Measurements from ENCODE around the gene MTHFSD. TPM values are rescaled to one million over a fixed set of nuclear protein-coding genes. Genes with fewer than 3 reads are reported as not detected.

Gene MTHFSD
- total and polyA plus RNA-seq, 2 donors (not counting 3 experiments of a cell fraction or from before 2014, with no cell fraction given): 16.7 to 21.1 TPM

DNA sequence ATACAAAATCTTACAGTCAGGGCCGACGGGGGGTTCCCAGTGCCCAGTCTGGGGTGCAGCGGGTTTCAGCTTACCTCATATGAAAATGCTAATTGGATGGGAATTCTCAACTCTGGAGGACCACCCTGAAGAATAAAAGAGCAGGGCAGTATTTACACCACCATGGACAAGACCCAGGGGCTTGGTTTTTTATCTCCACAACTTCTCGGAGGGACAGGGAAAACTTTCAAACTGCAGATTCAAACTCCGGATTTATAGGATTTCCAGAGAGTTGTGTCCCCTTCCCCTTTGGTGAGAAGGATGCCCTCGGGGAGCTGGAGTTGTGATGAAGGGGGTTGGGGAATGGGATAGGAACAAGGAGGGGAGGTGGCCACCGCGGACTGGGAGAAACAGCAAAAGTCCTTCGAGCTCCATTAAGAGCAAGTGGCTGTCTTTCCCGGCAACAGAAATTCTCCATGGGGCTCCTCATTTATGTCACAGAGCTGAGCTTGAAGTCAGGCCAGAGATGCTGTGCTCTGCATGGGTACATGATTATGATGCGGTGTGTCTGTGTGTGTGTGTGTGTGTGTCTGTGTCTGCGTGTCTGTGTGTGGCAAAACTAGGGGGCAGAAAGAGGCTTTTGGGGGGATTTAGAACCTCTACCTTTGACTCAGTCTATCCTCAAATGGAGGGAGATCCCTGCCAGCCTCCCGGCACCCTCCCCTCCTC, 39.0 kb upstream of the MTHFSD start:
- Histone ChIP-seq H3K9ac (replicated peaks; ENCODE audit: extremely low read depth, insufficient read depth, low read length) (no peak overlapping the region), H3K79me2 (ENCODE audit: control insufficient read depth, insufficient read depth, low read length) (no peaks in the 10 kb centered on the region), H4K20me1 (replicated peaks; ENCODE audit: control insufficient read depth, extremely low read depth, insufficient read depth, low read length) (no peaks in the 10 kb centered on the region), H3K4me1 (ENCODE audit: control insufficient read depth, extremely low read depth, insufficient read depth, low read length) (peaks cover 17% of the 10 kb centered on the region), H3K36me3 (ENCODE audit: control insufficient read depth in 2 of 2, extremely low read depth in 1 of 2, insufficient read depth in 2 of 2, low read length in 2 of 2) (no peaks in the 10 kb centered on the region), H2AFZ (ENCODE audit: low read depth, low read length) (no peak overlapping the region), H3K27ac (ENCODE audit: insufficient read depth, low read depth, low read length) (no peak overlapping the region), H3K27me3 (ENCODE audit: control insufficient read depth in 2 of 2, insufficient read depth in 2 of 2, low read length in 2 of 2) (no peaks in the 10 kb centered on the region), H3K4me2 (ENCODE audit: insufficient read depth, low read length) (no peak overlapping the region), H3K4me3 (replicated peaks in 1 of 3; ENCODE audit: insufficient read depth in 1 of 3, low read depth in 1 of 3, low read length in 3 of 3) (no peak overlapping the region), H3K9me1 (replicated peaks; ENCODE audit: control insufficient read depth, extremely low read depth, insufficient read depth, low read length) (no peaks in the 10 kb centered on the region), H3K9me3 (replicated peaks; ENCODE audit: control insufficient read depth, insufficient read depth, low read length) (no peaks in the 10 kb centered on the region)
- no peak for TF ChIP-seq FOS (IDR thresholded peaks at IDR 0.05; ENCODE audit: borderline replicate concordance, insufficient read depth, low read length)
- TF ChIP-seq MYC (IDR thresholded peaks at IDR 0.05; ENCODE audit: low read depth, low read length): no peak
- TF ChIP-seq GATA2 (IDR thresholded peaks at IDR 0.05; ENCODE audit: insufficient read depth, insufficient read length, low read depth, low read length): no peak
- TF ChIP-seq JUN (IDR thresholded peaks at IDR 0.05; ENCODE audit: borderline replicate concordance, insufficient read depth, insufficient read length, low read depth): no peak
- TF ChIP-seq, protein P1, sequence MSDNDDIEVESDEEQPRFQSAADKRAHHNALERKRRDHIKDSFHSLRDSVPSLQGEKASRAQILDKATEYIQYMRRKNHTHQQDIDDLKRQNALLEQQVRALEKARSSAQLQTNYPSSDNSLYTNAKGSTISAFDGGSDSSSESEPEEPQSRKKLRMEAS (IDR thresholded peaks at IDR 0.05; ENCODE audit: insufficient read depth, insufficient read length): no peak
- no peak for TF ChIP-seq POLR2A (IDR thresholded peaks at IDR 0.05; ENCODE audit: low read depth, low read length)
- no peak for TF ChIP-seq POLR2AphosphoS5 (IDR thresholded peaks at IDR 0.05; ENCODE audit: insufficient read depth, low read depth, low read length)
- no peak for TF ChIP-seq EZH2 (IDR thresholded peaks at IDR 0.05; ENCODE audit: borderline replicate concordance, low read depth, low read length, severe bottlenecking)
- TF ChIP-seq, protein P2, sequence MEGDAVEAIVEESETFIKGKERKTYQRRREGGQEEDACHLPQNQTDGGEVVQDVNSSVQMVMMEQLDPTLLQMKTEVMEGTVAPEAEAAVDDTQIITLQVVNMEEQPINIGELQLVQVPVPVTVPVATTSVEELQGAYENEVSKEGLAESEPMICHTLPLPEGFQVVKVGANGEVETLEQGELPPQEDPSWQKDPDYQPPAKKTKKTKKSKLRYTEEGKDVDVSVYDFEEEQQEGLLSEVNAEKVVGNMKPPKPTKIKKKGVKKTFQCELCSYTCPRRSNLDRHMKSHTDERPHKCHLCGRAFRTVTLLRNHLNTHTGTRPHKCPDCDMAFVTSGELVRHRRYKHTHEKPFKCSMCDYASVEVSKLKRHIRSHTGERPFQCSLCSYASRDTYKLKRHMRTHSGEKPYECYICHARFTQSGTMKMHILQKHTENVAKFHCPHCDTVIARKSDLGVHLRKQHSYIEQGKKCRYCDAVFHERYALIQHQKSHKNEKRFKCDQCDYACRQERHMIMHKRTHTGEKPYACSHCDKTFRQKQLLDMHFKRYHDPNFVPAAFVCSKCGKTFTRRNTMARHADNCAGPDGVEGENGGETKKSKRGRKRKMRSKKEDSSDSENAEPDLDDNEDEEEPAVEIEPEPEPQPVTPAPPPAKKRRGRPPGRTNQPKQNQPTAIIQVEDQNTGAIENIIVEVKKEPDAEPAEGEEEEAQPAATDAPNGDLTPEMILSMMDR (IDR thresholded peaks at IDR 0.05; ENCODE audit: extremely low read depth in 1 of 2, insufficient read depth in 1 of 2, low read depth in 1 of 2, low read length in 2 of 2): no peak
- FAIRE-seq (no peak), DNase-seq (ENCODE audit: low read depth, low spot score) (no peak)
- intact Hi-C loops (cut with micrococcal nuclease) (no loop called here), dilution Hi-C loops (cut with MboI; ENCODE audit: extremely low pct_ligation_motif_present, low sequenced_read_pairs) (no loop called here)
- ChIA-PET POLR2A (no interaction called here), CTCF (interaction anchor here (1.4 to 1.7 kb wide), 4 partner anchors 14 to 280 kb away, joined by 3 to 7 read pairs (median 3); no protein-coding TSS in a partner anchor)
- BruUV-seq (replicated peaks): no TSS peak
